GM23338 (cell line): Measurements from ENCODE around the gene NDUFS7. TPM values are rescaled to one million over a fixed set of nuclear protein-coding genes. Genes with fewer than 3 reads are reported as not detected.

Experiments used
- ATAC-seq: fragments of 200-7000 bp; cut with Tn5 transposase; 3 replicates; pipeline ENCODE4 v1.9.1; 2020
- DNase-seq: peaks from one replicate; pipeline ENCODE4 v3.0.0-alpha.2; 2015; ENCODE audit warnings: low spot score
- H2AFZ ChIP-seq: fragments of 200-600 bp; sonication (generic); 2 replicates; pipeline ENCODE4 v1.8.0; 2016; ENCODE audit warnings: antibody characterized with exemption, mild to moderate bottlenecking, moderate library complexity
- H3F3A ChIP-seq: fragments of 200-600 bp; sonication (generic); replicated peaks from 2 replicates; pipeline ENCODE4 v1.8.0; 2017; ENCODE audit warnings: antibody characterized with exemption, mixed run types, low read depth
- H3K27ac ChIP-seq: fragments of 200-600 bp; sonication (generic); 2 replicates; pipeline ENCODE4 v1.6.1; 2016; ENCODE audit warnings: low read depth
- H3K27me3 ChIP-seq: fragments of 200-600 bp; sonication (generic); 2 replicates; pipeline ENCODE4 v1.8.0; 2016; ENCODE audit warnings: mild to moderate bottlenecking, mixed run types, moderate library complexity; ENCODE audit not compliant: insufficient read depth
- H3K36me3 ChIP-seq: fragments of 200-600 bp; sonication (generic); 2 replicates; pipeline ENCODE4 v1.8.0; 2016; ENCODE audit warnings: mild to moderate bottlenecking; ENCODE audit not compliant: insufficient read depth
- H3K4me1 ChIP-seq: fragments of 200-600 bp; sonication (generic); 2 replicates; pipeline ENCODE4 v1.8.0; 2016; ENCODE audit warnings: mild to moderate bottlenecking, moderate library complexity; ENCODE audit not compliant: insufficient read depth
- H3K4me2 ChIP-seq: fragments of 200-600 bp; sonication (generic); 2 replicates; pipeline ENCODE4 v1.7.1; 2017; ENCODE audit warnings: mixed run types
- H3K4me3 ChIP-seq: fragments of 200-600 bp; sonication (generic); 2 replicates; pipeline ENCODE4 v1.6.1; 2016; ENCODE audit warnings: mixed run types
- H3K79me2 ChIP-seq: fragments of 200-600 bp; sonication (generic); replicated peaks from 2 replicates; pipeline ENCODE4 v1.8.0; 2017; ENCODE audit warnings: mild to moderate bottlenecking; ENCODE audit not compliant: insufficient read depth
- H3K9me2 ChIP-seq: fragments of 200-600 bp; sonication (generic); 2 replicates; pipeline ENCODE4 v1.8.0; 2017; ENCODE audit not compliant: insufficient read depth
- H4K20me1 ChIP-seq: fragments of 200-600 bp; sonication (generic); replicated peaks from 2 replicates; pipeline ENCODE4 v1.8.0; 2017; ENCODE audit warnings: mild to moderate bottlenecking; ENCODE audit not compliant: insufficient read depth
- H3K27ac Mint-ChIP-seq: 2 replicates; pipeline ENCODE4 v1.8.0; 2020; ENCODE audit warnings: inconsistent platforms, mild to moderate bottlenecking, moderate library complexity, mixed read lengths
- H3K27me3 Mint-ChIP-seq: 3 replicates; pipeline ENCODE4 v1.8.0; 2022; ENCODE audit warnings: low read depth, mild to moderate bottlenecking, moderate library complexity, mixed read lengths, inconsistent platforms; ENCODE audit not compliant: insufficient read depth, poor library complexity
- H3K36me3 Mint-ChIP-seq: 3 replicates; pipeline ENCODE4 v1.8.0; 2021; ENCODE audit warnings: low read depth, mild to moderate bottlenecking, inconsistent platforms, moderate library complexity, mixed read lengths
- H3K4me1 Mint-ChIP-seq: 3 replicates; pipeline ENCODE4 v1.8.0; 2020; ENCODE audit warnings: mild to moderate bottlenecking, inconsistent platforms, mixed read lengths
- H3K4me3 Mint-ChIP-seq: 3 replicates; pipeline ENCODE4 v1.8.0; 2021; ENCODE audit warnings: moderate library complexity, mild to moderate bottlenecking, inconsistent platforms, mixed read lengths
- H3K9me3 Mint-ChIP-seq: 3 replicates; pipeline ENCODE4 v1.8.0; 2020; ENCODE audit warnings: moderate library complexity, mild to moderate bottlenecking, inconsistent platforms, mixed read lengths
- polyA plus RNA-seq: library from polyadenylated mRNA; unstranded; fragments of >200 nt; fragmentation: Nextera tagmentation; extraction: Ambion mirVana; gene quantifications from 2 replicates; pipeline ENCODE4 v1.2.1, GENCODE V29; 2016
- total RNA-seq: library from RNA; depleted of rRNA; stranded (reverse); fragments of >200 nt; shearing (Covaris generic); gene quantifications from 2 replicates; pipeline ENCODE4 v1.2.3, GENCODE V29; 2014
- TF ChIP-seq, protein P1 (sequence below): fragments of 250-450 bp; sonication (Bioruptor Pico); IDR thresholded peaks from 2 replicates; pipeline ENCODE4 v1.5.0; 2020; ENCODE audit warnings: mild to moderate bottlenecking, moderate library complexity

The NDUFS7 gene
- total and polyA plus RNA-seq, 2 experiments from 2014 or later: 132 to 203 TPM

- TF ChIP-seq, protein P1, sequence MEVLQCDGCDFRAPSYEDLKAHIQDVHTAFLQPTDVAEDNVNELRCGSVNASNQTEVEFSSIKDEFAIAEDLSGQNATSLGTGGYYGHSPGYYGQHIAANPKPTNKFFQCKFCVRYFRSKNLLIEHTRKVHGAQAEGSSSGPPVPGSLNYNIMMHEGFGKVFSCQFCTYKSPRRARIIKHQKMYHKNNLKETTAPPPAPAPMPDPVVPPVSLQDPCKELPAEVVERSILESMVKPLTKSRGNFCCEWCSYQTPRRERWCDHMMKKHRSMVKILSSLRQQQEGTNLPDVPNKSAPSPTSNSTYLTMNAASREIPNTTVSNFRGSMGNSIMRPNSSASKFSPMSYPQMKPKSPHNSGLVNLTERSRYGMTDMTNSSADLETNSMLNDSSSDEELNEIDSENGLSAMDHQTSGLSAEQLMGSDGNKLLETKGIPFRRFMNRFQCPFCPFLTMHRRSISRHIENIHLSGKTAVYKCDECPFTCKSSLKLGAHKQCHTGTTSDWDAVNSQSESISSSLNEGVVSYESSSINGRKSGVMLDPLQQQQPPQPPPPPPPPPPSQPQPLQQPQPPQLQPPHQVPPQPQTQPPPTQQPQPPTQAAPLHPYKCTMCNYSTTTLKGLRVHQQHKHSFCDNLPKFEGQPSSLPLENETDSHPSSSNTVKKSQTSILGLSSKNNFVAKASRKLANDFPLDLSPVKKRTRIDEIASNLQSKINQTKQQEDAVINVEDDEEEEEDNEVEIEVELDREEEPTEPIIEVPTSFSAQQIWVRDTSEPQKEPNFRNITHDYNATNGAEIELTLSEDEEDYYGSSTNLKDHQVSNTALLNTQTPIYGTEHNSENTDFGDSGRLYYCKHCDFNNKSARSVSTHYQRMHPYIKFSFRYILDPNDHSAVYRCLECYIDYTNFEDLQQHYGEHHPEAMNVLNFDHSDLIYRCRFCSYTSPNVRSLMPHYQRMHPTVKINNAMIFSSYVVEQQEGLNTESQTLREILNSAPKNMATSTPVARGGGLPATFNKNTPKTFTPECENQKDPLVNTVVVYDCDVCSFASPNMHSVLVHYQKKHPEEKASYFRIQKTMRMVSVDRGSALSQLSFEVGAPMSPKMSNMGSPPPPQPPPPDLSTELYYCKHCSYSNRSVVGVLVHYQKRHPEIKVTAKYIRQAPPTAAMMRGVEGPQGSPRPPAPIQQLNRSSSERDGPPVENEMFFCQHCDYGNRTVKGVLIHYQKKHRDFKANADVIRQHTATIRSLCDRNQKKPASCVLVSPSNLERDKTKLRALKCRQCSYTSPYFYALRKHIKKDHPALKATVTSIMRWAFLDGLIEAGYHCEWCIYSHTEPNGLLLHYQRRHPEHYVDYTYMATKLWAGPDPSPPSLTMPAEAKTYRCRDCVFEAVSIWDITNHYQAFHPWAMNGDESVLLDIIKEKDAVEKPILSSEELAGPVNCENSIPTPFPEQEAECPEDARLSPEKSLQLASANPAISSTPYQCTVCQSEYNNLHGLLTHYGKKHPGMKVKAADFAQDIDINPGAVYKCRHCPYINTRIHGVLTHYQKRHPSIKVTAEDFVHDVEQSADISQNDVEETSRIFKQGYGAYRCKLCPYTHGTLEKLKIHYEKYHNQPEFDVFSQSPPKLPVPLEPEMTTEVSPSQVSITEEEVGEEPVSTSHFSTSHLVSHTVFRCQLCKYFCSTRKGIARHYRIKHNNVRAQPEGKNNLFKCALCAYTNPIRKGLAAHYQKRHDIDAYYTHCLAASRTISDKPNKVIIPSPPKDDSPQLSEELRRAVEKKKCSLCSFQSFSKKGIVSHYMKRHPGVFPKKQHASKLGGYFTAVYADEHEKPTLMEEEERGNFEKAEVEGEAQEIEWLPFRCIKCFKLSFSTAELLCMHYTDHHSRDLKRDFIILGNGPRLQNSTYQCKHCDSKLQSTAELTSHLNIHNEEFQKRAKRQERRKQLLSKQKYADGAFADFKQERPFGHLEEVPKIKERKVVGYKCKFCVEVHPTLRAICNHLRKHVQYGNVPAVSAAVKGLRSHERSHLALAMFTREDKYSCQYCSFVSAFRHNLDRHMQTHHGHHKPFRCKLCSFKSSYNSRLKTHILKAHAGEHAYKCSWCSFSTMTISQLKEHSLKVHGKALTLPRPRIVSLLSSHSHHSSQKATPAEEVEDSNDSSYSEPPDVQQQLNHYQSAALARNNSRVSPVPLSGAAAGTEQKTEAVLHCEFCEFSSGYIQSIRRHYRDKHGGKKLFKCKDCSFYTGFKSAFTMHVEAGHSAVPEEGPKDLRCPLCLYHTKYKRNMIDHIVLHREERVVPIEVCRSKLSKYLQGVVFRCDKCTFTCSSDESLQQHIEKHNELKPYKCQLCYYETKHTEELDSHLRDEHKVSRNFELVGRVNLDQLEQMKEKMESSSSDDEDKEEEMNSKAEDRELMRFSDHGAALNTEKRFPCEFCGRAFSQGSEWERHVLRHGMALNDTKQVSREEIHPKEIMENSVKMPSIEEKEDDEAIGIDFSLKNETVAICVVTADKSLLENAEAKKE (CRISPR knock-in tag): no peak
These were observed 23.2 kb downstream of the NDUFS7 start (continued) for GRCh38 chr19:1406774-1407527.

DNA sequence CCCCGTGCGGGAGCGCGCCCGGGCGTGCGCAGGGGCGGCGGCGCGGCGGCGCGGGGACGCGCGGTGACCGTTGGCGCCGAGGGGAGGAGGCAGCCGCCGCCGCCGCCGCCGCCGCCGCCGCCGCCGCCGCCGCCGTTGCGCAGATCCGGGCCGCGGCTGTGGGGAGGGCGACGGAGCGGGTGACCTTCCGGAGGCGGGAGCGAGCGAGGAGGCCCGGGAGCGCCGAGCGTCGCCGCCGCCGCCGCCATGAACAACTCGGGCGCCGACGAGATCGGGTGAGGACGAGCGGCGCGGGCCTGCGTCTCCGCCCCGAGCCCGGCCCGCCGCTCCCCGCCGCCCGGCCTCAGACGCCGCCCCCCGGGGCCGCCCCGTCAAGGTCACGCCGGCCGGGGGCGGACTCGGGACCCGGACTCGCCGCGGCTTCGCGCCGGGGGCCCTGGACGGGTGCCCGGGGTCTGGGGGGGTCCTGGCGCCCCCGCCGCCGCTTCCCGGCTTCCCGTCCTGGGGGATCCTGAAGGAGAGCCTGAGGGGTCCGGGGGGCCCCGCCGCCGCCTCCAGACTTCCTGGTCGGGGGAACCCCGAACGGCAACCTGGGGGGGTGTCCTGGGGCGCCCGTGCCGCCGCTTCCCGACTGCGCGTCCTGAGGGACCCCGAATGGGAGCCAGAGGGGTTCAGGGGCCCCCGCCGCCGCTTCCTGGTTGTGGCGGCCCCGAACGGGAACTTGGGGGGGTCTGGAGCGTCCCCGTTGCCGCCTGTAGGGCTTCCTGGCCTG is 24.0 kb downstream of the NDUFS7 start, which contains the start of gene DAZAP1:
DAZAP1 (plus strand) TSS at position 59 of the 772 bp plus-strand sequence; CDS start at position 247, 188 bp downstream.
- H3K36me3 Mint-ChIP-seq: peaks cover 25% of the 10 kb centered on the region
- ATAC-seq (no peak), DNase-seq (no peak)
- no peaks in the 10 kb centered on the region for H3K9me3 Mint-ChIP-seq
- peak within 1 kb of the TSS; percentile 95 for H3K4me3 Mint-ChIP-seq
- peaks cover 42% of the 10 kb centered on the region for H4K20me1 ChIP-seq
- peak within 1 kb of the TSS; percentile 59; the same call in 1 of the 2 replicates for H3K27ac ChIP-seq
- H3K9me2 ChIP-seq: no peaks in the 10 kb centered on the region
- peak within 1 kb of the TSS; percentile 96 for H3K4me3 ChIP-seq
- H3F3A ChIP-seq: peaks cover 6% of the 10 kb centered on the region; the same call in 1 of the 2 replicates
- H3K27me3 ChIP-seq: no peaks in the 10 kb centered on the region
- no peaks in the 10 kb centered on the region for H3K36me3 ChIP-seq
- peaks cover 23% of the 10 kb centered on the region for H3K27me3 Mint-ChIP-seq
- peak within 1 kb of the TSS; percentile 96 for H3K4me2 ChIP-seq
- H3K4me1 Mint-ChIP-seq: peaks cover 40% of the 10 kb centered on the region
- peaks cover 10% of the 10 kb centered on the region; the same call in 1 of the 2 replicates for H3K4me1 ChIP-seq
- H3K79me2 ChIP-seq: peaks cover 49% of the 10 kb centered on the region
- peak within 1 kb of the TSS; percentile 82; the same call in 1 of the 2 replicates for H3K27ac Mint-ChIP-seq
- H2AFZ ChIP-seq: peak within 1 kb of the TSS; percentile 33; the same call in 1 of the 2 replicates
- TF ChIP-seq, protein P1 (CRISPR knock-in tag): no peak
